ENCODE results near the gene PNMA6E.

The PNMA6E gene

GRCh38 chrX:153347530-153347929, 53.6 kb downstream of the PNMA6E start:
- DNase-seq, result no peak
